Measurements from ENCODE around the gene MOB2.
"Not testable (repeated sequence)": the region's sequence is repeated elsewhere in the genome, so short reads cannot be mapped to it uniquely, and the experiment has no call there.

- not testable (repeated sequence) for TF ChIP-seq CTCF (IDR thresholded peaks at IDR 0.05 in 2 of 3, conservative IDR thresholded peaks at IDR 0.05 in 1 of 3; ENCODE audit: insufficient read depth in 2 of 3, low read depth in 1 of 3, low read length in 3 of 3); JUNB (CRISPR knock-in tag; conservative IDR thresholded peaks at IDR 0.05); POLR2A (conservative IDR thresholded peaks at IDR 0.05); SP1 (CRISPR knock-in tag; IDR thresholded peaks at IDR 0.05)
These were observed 23.8 kb upstream of the MOB2 start for GRCh38 chr11:1510351-1510750.
